WTC11 (cell line): ENCODE data around the gene M1AP.

Experiments used
- CREB1 ChIP-seq: sonication (generic); formaldehyde crosslinking; IDR thresholded peaks from 2 replicates; pipeline ENCODE4 v1.8.0; 2023; ENCODE audit warnings: mild to moderate bottlenecking, missing genetic modification reagents
- CREM ChIP-seq: sonication (generic); formaldehyde crosslinking; IDR thresholded peaks from 2 replicates; pipeline ENCODE4 v1.8.1; 2022; ENCODE audit warnings: mild to moderate bottlenecking, missing genetic modification reagents, moderate library complexity
- CTCF ChIP-seq: fragments of 200-600 bp; IDR thresholded peaks from 2 replicates; pipeline ENCODE4 v1.8.0; 2022; ENCODE audit warnings: antibody characterized with exemption
- E2F5 ChIP-seq: sonication (generic); formaldehyde crosslinking; IDR thresholded peaks from 2 replicates; pipeline ENCODE4 v1.8.1; 2022; ENCODE audit warnings: mild to moderate bottlenecking, moderate library complexity, missing genetic modification reagents
- FOXP4 ChIP-seq: sonication (generic); formaldehyde crosslinking; IDR thresholded peaks from 2 replicates; pipeline ENCODE4 v1.8.0; 2022; ENCODE audit warnings: mild to moderate bottlenecking, missing genetic modification reagents
- JUN ChIP-seq: sonication (generic); formaldehyde crosslinking; IDR thresholded peaks from 2 replicates; pipeline ENCODE4 v1.8.0; 2023; ENCODE audit warnings: mild to moderate bottlenecking, missing genetic modification reagents
- MAX ChIP-seq: sonication (generic); formaldehyde crosslinking; IDR thresholded peaks from 2 replicates; pipeline ENCODE4 v1.8.0; 2022; ENCODE audit warnings: mild to moderate bottlenecking, missing genetic modification reagents
- NR1H2 ChIP-seq: sonication (generic); formaldehyde crosslinking; IDR thresholded peaks from 2 replicates; pipeline ENCODE4 v1.9.0; 2021; ENCODE audit warnings: mild to moderate bottlenecking, moderate library complexity, missing genetic modification reagents
- NR3C1 ChIP-seq: sonication (generic); formaldehyde crosslinking; conservative IDR thresholded peaks from 2 replicates; pipeline ENCODE4 v1.8.1; 2023; ENCODE audit warnings: low read depth, mild to moderate bottlenecking, missing genetic modification reagents
- USF2 ChIP-seq: sonication (generic); formaldehyde crosslinking; IDR thresholded peaks from 2 replicates; pipeline ENCODE4 v1.8.1; 2023; ENCODE audit warnings: mild to moderate bottlenecking, missing genetic modification reagents, moderate library complexity
- ZNF138 ChIP-seq: sonication (generic); formaldehyde crosslinking; conservative IDR thresholded peaks from 2 replicates; pipeline ENCODE4 v1.8.1; 2022; ENCODE audit warnings: mild to moderate bottlenecking, moderate library complexity, missing genetic modification reagents

GRCh38 chr2:74671479-74671878 is 23.3 kb upstream of the M1AP start:
- TF ChIP-seq CTCF (no peak), JUN (CRISPR knock-in tag) (no peak), USF2 (CRISPR knock-in tag) (no peak), CREM (CRISPR knock-in tag) (no peak), NR1H2 (CRISPR knock-in tag) (no peak), CREB1 (CRISPR knock-in tag) (no peak), E2F5 (CRISPR knock-in tag) (no peak), FOXP4 (CRISPR knock-in tag) (no peak), MAX (CRISPR knock-in tag) (no peak), ZNF138 (CRISPR knock-in tag) (no peak), NR3C1 (no peak)
